NCI-H82 (cell line): Measurements from ENCODE around the gene KLHL24.
"Not testable (repeated sequence)": the region's sequence is repeated elsewhere in the genome, so short reads cannot be mapped to it uniquely, and the experiment has no call there.

ENCODE experiments used
- DNase-seq: peaks from one replicate; lab custom pipeline; 2025; lab: John Stamatoyannopoulos, UW

The KLHL24 gene

GRCh38 chr3:183634707-183635106, 716 bp upstream of the KLHL24 start:
- no peak for DNase-seq

GRCh38 chr3:183635107-183635430, 354 bp upstream of the KLHL24 start:
- DNase-seq, result no peak

- DNase-seq, result peak; percentile 99
Observed at GRCh38 chr3:183636221-183637105, 1.0 kb downstream of the KLHL24 start.

- no peak for DNase-seq
Observed at GRCh38 chr3:183637106-183637486, 1.7 kb downstream of the KLHL24 start.

- not testable (repeated sequence) for DNase-seq
Observed at GRCh38 chr3:183637633-183638032, 2.2 kb downstream of the KLHL24 start.

- DNase-seq, result no peak
Observed at GRCh38 chr3:183638101-183638852, 2.9 kb downstream of the KLHL24 start.

- DNase-seq, result not testable (repeated sequence)
Observed at GRCh38 chr3:183640635-183641034, 5.2 kb downstream of the KLHL24 start.

- no peak for DNase-seq
Observed at GRCh38 chr3:183641882-183642281, 6.5 kb downstream of the KLHL24 start.

- no peak for DNase-seq
Observed at GRCh38 chr3:183644244-183644643, 8.8 kb downstream of the KLHL24 start.

GRCh38 chr3:183645254-183645653, 9.8 kb downstream of the KLHL24 start:
- DNase-seq, result no peak

GRCh38 chr3:183650554-183650953, 15.1 kb downstream of the KLHL24 start:
- no peak for DNase-seq

GRCh38 chr3:183653209-183654064, 18.0 kb downstream of the KLHL24 start:
- peak; percentile 27 for DNase-seq

- DNase-seq, result no peak
Observed at GRCh38 chr3:183654727-183655126, 19.3 kb downstream of the KLHL24 start.

- DNase-seq, result no peak
Observed at GRCh38 chr3:183662099-183662498, 26.7 kb downstream of the KLHL24 start.

- no peak for DNase-seq
Observed at GRCh38 chr3:183664913-183665381, 29.5 kb downstream of the KLHL24 start.

- no peak for DNase-seq
Observed at GRCh38 chr3:183680061-183680460, 44.6 kb downstream of the KLHL24 start.

- no peak for DNase-seq
Observed at GRCh38 chr3:183687705-183688104, 52.3 kb downstream of the KLHL24 start.

GRCh38 chr3:183688874-183689273, 53.5 kb downstream of the KLHL24 start:
- no peak for DNase-seq

- DNase-seq, result not testable (repeated sequence)
Observed at GRCh38 chr3:183689621-183690020, 54.2 kb downstream of the KLHL24 start.

GRCh38 chr3:183690402-183690995, 55.1 kb downstream of the KLHL24 start:
- no peak for DNase-seq

GRCh38 chr3:183692436-183692835, 57.0 kb downstream of the KLHL24 start:
- no peak for DNase-seq
